Neural cell (in vitro differentiated cells): ENCODE results near the gene AQP6.

Experiments used
- CTCF ChIP-seq: fragments of 450-650 bp; IDR thresholded peaks from 2 replicates; pipeline ENCODE4 v1.5.1; 2014; ENCODE audit warnings: antibody characterized with exemption, mild to moderate bottlenecking, moderate library complexity; ENCODE audit not compliant: poor library complexity, severe bottlenecking
- REST ChIP-seq: IDR thresholded peaks from 2 replicates; pipeline ENCODE4 v1.6.1; 2012; ENCODE audit warnings: borderline replicate concordance

GRCh38 chr12:49951411-49952240, 21.1 kb upstream of the AQP6 start:
- TF ChIP-seq REST (no peak), CTCF (no peak)
